Measurements from ENCODE around the gene NR5A1. TPM values are rescaled to one million over a fixed set of nuclear protein-coding genes. Genes with fewer than 3 reads are reported as not detected.

NR5A1 gene
- polyA plus RNA-seq, 1 donor: 0.09 TPM

DNA sequence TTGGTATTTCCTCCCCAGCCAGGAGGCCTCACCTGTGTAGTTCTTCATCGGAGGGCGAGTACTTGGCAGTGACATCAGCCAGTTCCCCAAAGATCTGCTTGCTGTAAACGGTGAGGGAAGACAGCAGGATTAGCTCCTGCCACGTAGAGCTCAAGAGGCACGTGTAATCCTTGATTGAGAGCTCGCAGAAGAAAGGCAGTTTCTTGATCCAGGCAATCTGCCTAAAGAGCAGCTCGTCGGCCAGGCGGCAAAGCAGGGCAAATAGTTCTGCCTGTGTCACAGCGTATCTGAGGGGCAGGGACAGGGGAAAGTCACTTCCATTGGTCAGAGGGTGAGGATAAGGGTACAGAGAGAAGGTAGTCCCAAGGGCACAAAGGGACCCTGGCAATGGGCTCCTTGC, 28.6 kb upstream of the NR5A1 start:
- Histone ChIP-seq H3K27me3 (ENCODE audit: control insufficient read depth, insufficient read depth, low read length) (no peaks in the 10 kb centered on the region), H3K36me3 (ENCODE audit: control insufficient read depth, insufficient read depth, low read length) (peaks cover 36% of the 10 kb centered on the region), H3K4me3 (ENCODE audit: low read length) (no peak overlapping the region), H3K9me3 (ENCODE audit: control insufficient read depth, low read depth, low read length) (no peaks in the 10 kb centered on the region), H3K4me1 (ENCODE audit: control insufficient read depth, insufficient read depth, low read length) (no peaks in the 10 kb centered on the region), H3K27ac (ENCODE audit: low read length) (no peak overlapping the region)
- WGBS (ENCODE audit: insufficient coverage, low lambda C conversion rate): 80% methylated on average over 1 of the region's 10 CpGs
- DNase-seq: no peak

DNA sequence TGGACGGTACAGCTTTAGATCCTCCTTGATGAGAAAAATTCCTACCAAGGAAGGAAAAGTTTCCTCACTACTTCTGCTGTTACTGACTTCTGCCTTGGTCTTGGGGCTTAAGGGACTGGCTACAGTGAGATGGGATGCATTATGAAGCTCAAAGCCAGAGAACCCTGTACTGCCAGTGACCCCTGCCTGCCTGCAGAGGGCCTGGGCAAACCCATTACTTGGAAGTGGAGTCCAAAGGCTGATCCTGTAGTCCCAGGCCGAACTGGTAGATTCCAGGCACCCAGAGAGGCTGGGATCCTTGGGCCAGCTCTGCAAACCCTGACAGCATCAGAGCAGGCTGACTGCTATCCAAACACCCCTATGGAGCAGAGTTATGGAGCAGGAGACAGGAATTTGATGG, 25.7 kb upstream of the NR5A1 start:
- no peaks in the 10 kb centered on the region for H3K9me3 ChIP-seq (ENCODE audit: control insufficient read depth, low read depth, low read length)
- H3K4me3 ChIP-seq (ENCODE audit: low read length): no peak overlapping the region
- DNase-seq: no peak
- WGBS (ENCODE audit: insufficient coverage, low lambda C conversion rate): no CpG with 5 or more reads among the region's 2 CpGs
- peaks cover 25% of the 10 kb centered on the region for H3K36me3 ChIP-seq (ENCODE audit: control insufficient read depth, insufficient read depth, low read length)
- H3K27ac ChIP-seq (ENCODE audit: low read length): no peak overlapping the region
- no peaks in the 10 kb centered on the region for H3K27me3 ChIP-seq (ENCODE audit: control insufficient read depth, insufficient read depth, low read length)
- H3K4me1 ChIP-seq (ENCODE audit: control insufficient read depth, insufficient read depth, low read length): no peaks in the 10 kb centered on the region

DNA sequence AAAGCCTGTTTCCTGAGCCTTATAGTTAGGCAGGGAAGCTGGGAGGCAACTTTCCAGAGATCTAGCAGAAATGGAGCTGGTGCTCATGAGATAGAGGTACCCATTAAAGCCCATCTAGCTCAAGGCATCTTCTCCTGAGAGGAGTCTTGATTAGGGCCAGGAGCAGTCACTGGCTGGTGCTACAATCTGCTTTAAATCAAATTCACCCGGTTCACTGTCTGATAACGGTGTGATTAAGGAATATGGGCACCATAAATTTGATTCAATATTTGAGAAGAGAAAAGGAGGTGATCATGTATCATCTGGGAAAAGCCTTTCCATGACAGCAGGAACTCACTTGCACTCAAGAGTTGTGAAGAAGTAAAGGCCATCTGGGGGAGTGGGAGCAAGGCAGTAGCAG, 23.9 kb upstream of the NR5A1 start:
- no peak for DNase-seq
- H3K4me3 ChIP-seq (ENCODE audit: low read length): no peak overlapping the region
- H3K27me3 ChIP-seq (ENCODE audit: control insufficient read depth, insufficient read depth, low read length): no peaks in the 10 kb centered on the region
- no peaks in the 10 kb centered on the region for H3K9me3 ChIP-seq (ENCODE audit: control insufficient read depth, low read depth, low read length)
- peaks cover 25% of the 10 kb centered on the region for H3K36me3 ChIP-seq (ENCODE audit: control insufficient read depth, insufficient read depth, low read length)
- no peak overlapping the region for H3K27ac ChIP-seq (ENCODE audit: low read length)
- no CpG with 5 or more reads among the region's 2 CpGs for whole genome bisulfite sequencing (ENCODE audit: insufficient coverage, low lambda C conversion rate)
- no peaks in the 10 kb centered on the region for H3K4me1 ChIP-seq (ENCODE audit: control insufficient read depth, insufficient read depth, low read length)

DNA sequence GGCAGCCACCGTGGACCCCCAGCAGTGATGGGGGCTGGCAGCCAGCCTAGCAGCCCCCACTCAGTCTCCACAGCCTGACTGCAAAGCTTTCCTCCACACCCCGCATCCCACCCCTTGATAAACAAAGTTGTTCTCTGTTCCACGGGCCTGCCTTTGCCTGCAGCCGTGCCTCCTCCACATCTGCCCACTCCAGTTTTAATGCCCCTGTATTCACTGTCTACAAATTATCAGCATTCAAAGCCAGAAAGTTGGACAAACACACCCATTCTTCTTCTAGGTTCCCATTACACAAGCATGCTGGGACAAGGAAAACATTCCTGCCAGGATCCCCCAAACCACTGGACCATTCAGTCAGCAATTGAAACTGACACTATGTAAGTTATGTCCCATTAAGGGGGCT, 23.0 kb upstream of the NR5A1 start:
- DNase-seq: no peak
- no peaks in the 10 kb centered on the region for H3K9me3 ChIP-seq (ENCODE audit: control insufficient read depth, low read depth, low read length)
- H3K4me3 ChIP-seq (ENCODE audit: low read length): no peak overlapping the region
- no peaks in the 10 kb centered on the region for H3K4me1 ChIP-seq (ENCODE audit: control insufficient read depth, insufficient read depth, low read length)
- no peaks in the 10 kb centered on the region for H3K27me3 ChIP-seq (ENCODE audit: control insufficient read depth, insufficient read depth, low read length)
- peaks cover 24% of the 10 kb centered on the region for H3K36me3 ChIP-seq (ENCODE audit: control insufficient read depth, insufficient read depth, low read length)
- no CpG with 5 or more reads among the region's 4 CpGs for WGBS (ENCODE audit: insufficient coverage, low lambda C conversion rate)
- no peak overlapping the region for H3K27ac ChIP-seq (ENCODE audit: low read length)

DNA sequence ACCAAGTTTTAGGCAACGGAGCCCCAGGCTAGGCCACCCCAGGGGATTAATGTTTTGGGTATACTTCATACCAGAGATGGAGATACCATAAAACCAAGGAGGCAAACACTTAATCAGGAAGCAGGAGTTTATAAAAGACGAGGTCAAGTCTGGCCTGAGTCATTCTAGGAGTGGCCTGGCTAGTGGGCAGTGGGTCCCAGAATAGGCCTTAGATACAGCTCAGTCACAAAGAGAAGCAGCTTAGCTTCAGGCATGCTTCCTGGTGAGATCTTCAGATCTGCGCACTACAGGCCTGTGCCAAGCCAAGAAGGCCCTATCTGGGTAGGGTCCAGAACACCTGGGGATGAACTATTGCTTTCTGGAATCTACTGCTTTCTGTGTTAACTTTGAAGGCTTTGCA, 20.6 kb upstream of the NR5A1 start:
- no peaks in the 10 kb centered on the region for H3K9me3 ChIP-seq (ENCODE audit: control insufficient read depth, low read depth, low read length)
- no peaks in the 10 kb centered on the region for H3K4me1 ChIP-seq (ENCODE audit: control insufficient read depth, insufficient read depth, low read length)
- WGBS (ENCODE audit: insufficient coverage, low lambda C conversion rate): 100% methylated on average over 1 of the region's 3 CpGs
- DNase-seq: no peak
- H3K36me3 ChIP-seq (ENCODE audit: control insufficient read depth, insufficient read depth, low read length): peaks cover 22% of the 10 kb centered on the region
- no peak overlapping the region for H3K4me3 ChIP-seq (ENCODE audit: low read length)
- H3K27me3 ChIP-seq (ENCODE audit: control insufficient read depth, insufficient read depth, low read length): no peaks in the 10 kb centered on the region
- no peak overlapping the region for H3K27ac ChIP-seq (ENCODE audit: low read length)

DNA sequence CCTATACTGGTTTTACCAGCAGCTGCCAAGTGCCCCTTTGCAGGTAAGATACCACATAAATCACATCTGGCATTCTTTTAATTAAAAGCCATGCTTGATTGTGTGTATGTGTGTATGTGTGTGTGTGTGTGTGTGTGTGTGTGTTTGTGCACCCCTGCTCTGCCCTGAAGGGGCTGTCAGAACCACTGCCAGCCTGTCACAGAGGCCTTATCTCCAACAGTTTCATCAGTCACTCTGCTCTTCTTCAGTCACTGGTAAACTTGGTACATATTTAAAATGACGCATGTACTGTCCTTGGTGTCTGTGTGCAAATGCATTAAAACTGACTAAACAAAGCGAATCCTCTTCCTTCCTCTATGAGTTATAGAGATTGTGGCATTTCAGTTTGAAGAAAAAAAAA, 19.0 kb upstream of the NR5A1 start:
- no peaks in the 10 kb centered on the region for H3K9me3 ChIP-seq (ENCODE audit: control insufficient read depth, low read depth, low read length)
- peaks cover 18% of the 10 kb centered on the region for H3K36me3 ChIP-seq (ENCODE audit: control insufficient read depth, insufficient read depth, low read length)
- H3K27ac ChIP-seq (ENCODE audit: low read length): no peak overlapping the region
- no peaks in the 10 kb centered on the region for H3K27me3 ChIP-seq (ENCODE audit: control insufficient read depth, insufficient read depth, low read length)
- H3K4me1 ChIP-seq (ENCODE audit: control insufficient read depth, insufficient read depth, low read length): no peaks in the 10 kb centered on the region
- DNase-seq: no peak
- no peak overlapping the region for H3K4me3 ChIP-seq (ENCODE audit: low read length)
- no CpG with 5 or more reads among the region's 2 CpGs for WGBS (ENCODE audit: insufficient coverage, low lambda C conversion rate)

DNA sequence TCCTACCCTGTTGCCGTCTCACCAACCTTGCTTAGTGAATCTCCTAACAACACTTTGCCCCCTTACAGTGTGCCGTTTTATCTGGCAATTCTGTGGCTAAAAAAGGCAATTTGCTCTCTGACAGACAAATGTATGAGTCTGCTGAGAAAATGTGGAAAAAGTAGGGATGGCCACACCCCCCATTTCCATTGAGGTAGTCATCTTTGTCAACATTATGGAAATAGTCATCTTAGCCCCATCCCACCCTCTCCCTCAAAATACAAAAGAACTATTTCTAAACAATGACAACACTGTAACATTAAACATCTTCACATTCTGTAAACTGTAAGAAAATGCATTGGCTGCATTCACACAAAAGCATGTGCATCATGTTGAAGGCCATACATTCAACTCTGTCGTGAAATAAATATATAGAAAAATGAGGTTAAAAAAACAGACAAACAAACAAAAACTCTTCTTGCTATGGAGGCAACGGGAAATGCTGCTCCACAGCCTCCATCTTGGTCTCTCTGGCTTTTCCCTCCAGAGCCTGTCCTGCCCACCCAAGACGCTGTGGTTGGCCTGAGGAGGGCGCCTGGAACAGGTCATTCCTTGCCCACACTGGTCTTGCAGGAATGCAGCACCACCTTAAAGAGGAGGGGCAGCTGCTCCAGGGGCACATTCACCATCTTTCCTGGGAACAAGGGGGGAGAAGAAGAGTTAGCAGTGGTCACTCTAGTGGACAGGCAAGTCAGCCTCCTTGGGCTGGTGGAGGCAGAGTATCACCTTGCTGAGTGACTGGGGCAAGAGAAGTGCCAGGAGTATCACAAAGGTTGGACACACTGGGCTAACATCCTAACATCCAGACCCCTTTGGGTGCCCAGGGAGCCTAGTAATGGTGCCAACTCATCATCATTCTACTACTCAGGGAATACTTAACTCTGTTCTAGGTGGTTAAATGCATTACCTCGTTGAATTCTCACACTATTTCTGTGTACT, 15.2 kb upstream of the NR5A1 start:
- no peak for DNase-seq
- no peaks in the 10 kb centered on the region for H3K9me3 ChIP-seq (ENCODE audit: control insufficient read depth, low read depth, low read length)

DNA sequence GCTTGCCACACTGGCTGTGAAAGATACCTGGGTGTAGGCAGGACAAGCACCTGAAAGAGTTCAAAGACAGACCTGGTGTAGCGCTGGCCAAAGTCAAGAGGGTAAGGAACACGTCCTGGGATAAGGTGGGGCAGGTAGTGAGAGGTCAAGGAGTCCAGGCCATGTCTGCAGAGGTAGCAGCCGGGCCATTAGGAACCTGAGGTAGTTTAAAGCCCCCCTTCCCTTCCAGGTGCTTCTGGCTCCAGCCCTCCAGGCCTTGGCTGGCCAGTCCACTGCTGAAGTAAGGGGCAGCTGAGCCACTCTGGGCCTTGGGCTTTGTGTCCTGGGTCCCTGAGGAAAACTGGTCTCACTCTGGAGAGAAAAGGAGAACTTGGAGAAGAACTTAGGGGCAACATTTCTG, 13.9 kb upstream of the NR5A1 start:
- DNase-seq: no peak
- Histone ChIP-seq H3K4me3 (ENCODE audit: low read length) (no peak overlapping the region), H3K27ac (ENCODE audit: low read length) (no peak overlapping the region), H3K36me3 (ENCODE audit: control insufficient read depth, insufficient read depth, low read length) (peaks cover 14% of the 10 kb centered on the region), H3K9me3 (ENCODE audit: control insufficient read depth, low read depth, low read length) (no peaks in the 10 kb centered on the region), H3K4me1 (ENCODE audit: control insufficient read depth, insufficient read depth, low read length) (no peaks in the 10 kb centered on the region), H3K27me3 (ENCODE audit: control insufficient read depth, insufficient read depth, low read length) (no peaks in the 10 kb centered on the region)
- no CpG with 5 or more reads among the region's 3 CpGs for WGBS (ENCODE audit: insufficient coverage, low lambda C conversion rate)

More for the DNA sequence above, 15.2 kb upstream of the NR5A1 start:
- WGBS (ENCODE audit: insufficient coverage, low lambda C conversion rate): 86% methylated on average over 1 of the region's 7 CpGs
- no peaks in the 10 kb centered on the region for H3K27me3 ChIP-seq (ENCODE audit: control insufficient read depth, insufficient read depth, low read length)
- no peak overlapping the region for H3K4me3 ChIP-seq (ENCODE audit: low read length)
- peaks cover 20% of the 10 kb centered on the region for H3K36me3 ChIP-seq (ENCODE audit: control insufficient read depth, insufficient read depth, low read length)
- H3K27ac ChIP-seq (ENCODE audit: low read length): no peak overlapping the region
- H3K4me1 ChIP-seq (ENCODE audit: control insufficient read depth, insufficient read depth, low read length): no peaks in the 10 kb centered on the region

DNA sequence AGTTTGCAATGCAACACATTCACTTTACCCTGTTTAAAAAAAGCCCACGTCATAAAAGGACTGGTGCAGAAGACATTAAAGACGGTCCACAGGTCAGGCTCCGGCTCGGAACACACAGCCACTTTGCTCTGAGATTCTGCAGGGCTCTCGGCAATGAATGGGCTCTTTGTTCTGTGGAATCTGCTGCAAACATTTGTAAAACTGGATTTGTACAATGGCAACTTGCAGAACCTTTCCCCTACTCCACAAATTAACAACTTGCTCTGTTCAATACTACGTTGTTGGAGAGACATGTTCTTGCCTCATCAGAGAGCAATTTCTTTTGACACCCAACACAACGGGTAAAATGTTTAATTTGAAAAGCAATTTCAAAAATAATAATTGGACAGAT, 13.0 kb upstream of the NR5A1 start:
- peak; percentile 35 to 65 for DNase-seq
- H3K27me3 ChIP-seq (ENCODE audit: control insufficient read depth, insufficient read depth, low read length): no peaks in the 10 kb centered on the region
- peak overlapping the region; percentile 1 for H3K27ac ChIP-seq (ENCODE audit: low read length)
- WGBS (ENCODE audit: insufficient coverage, low lambda C conversion rate): 11% methylated on average over 1 of the region's 7 CpGs
- H3K4me1 ChIP-seq (ENCODE audit: control insufficient read depth, insufficient read depth, low read length): no peaks in the 10 kb centered on the region
- H3K9me3 ChIP-seq (ENCODE audit: control insufficient read depth, low read depth, low read length): no peaks in the 10 kb centered on the region
- H3K36me3 ChIP-seq (ENCODE audit: control insufficient read depth, insufficient read depth, low read length): peaks cover 8% of the 10 kb centered on the region
- no peak overlapping the region for H3K4me3 ChIP-seq (ENCODE audit: low read length)

DNA sequence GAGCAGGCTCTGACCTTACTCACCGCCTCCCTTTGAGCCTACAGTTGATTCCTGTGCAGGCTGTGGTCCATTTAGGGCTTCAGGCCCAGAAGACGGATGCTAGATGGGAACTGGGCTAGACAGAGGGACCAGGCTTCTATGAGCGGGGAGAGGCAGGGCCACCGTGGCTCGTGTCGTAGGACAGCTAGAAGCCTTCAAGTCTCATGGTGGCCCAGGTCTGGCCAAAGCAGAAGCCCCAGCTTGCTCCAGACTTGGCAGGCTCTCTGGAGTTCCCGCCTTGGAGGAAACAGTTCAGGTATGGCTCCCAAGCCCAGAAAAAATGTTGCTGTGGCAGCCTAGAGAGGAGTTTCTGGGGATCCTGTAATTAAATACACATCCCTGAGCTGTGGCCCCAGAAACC, 10.9 kb upstream of the NR5A1 start:
- Histone ChIP-seq H3K36me3 (ENCODE audit: control insufficient read depth, insufficient read depth, low read length) (peaks cover 5% of the 10 kb centered on the region), H3K27me3 (ENCODE audit: control insufficient read depth, insufficient read depth, low read length) (peaks cover 3% of the 10 kb centered on the region), H3K4me1 (ENCODE audit: control insufficient read depth, insufficient read depth, low read length) (no peaks in the 10 kb centered on the region), H3K27ac (ENCODE audit: low read length) (no peak overlapping the region), H3K4me3 (ENCODE audit: low read length) (no peak overlapping the region), H3K9me3 (ENCODE audit: control insufficient read depth, low read depth, low read length) (no peaks in the 10 kb centered on the region)
- no peak for DNase-seq
- WGBS (ENCODE audit: insufficient coverage, low lambda C conversion rate): no CpG with 5 or more reads among the region's 7 CpGs

DNA sequence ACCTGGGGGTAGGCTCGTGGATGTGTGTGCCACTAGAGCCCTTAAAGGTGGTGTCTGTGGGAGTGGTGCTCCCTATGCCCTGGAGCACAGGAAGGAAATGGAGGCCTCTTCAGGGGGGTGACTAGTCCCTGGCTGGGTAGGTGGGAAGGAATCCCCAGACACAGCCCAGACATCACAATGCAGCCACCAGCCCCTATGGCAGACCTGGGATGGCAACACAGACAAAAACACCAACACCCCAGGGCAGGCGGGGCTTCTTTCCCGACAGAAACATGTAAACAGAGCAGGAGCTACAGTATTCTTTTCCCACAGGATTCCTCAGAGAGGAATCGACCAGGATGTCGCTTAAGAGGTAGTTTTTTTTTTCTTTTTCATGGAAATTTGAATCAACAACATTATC, 10.4 kb upstream of the NR5A1 start:
- Histone ChIP-seq H3K4me1 (ENCODE audit: control insufficient read depth, insufficient read depth, low read length) (peaks cover 3% of the 10 kb centered on the region), H3K9me3 (ENCODE audit: control insufficient read depth, low read depth, low read length) (no peaks in the 10 kb centered on the region), H3K36me3 (ENCODE audit: control insufficient read depth, insufficient read depth, low read length) (peaks cover 5% of the 10 kb centered on the region), H3K27me3 (ENCODE audit: control insufficient read depth, insufficient read depth, low read length) (peaks cover 6% of the 10 kb centered on the region), H3K4me3 (ENCODE audit: low read length) (no peak overlapping the region), H3K27ac (ENCODE audit: low read length) (no peak overlapping the region)
- WGBS (ENCODE audit: insufficient coverage, low lambda C conversion rate): 71% methylated on average over 2 of the region's 5 CpGs
- no peak for DNase-seq
